ENCODE data around the gene TIPARP. TPM values are rescaled to one million over a fixed set of nuclear protein-coding genes. Genes with fewer than 3 reads are reported as not detected.

TIPARP gene
- total RNA-seq, 4 donors from 2014 or later: 39.7 to 90.8 (median 52.2) TPM

DNA sequence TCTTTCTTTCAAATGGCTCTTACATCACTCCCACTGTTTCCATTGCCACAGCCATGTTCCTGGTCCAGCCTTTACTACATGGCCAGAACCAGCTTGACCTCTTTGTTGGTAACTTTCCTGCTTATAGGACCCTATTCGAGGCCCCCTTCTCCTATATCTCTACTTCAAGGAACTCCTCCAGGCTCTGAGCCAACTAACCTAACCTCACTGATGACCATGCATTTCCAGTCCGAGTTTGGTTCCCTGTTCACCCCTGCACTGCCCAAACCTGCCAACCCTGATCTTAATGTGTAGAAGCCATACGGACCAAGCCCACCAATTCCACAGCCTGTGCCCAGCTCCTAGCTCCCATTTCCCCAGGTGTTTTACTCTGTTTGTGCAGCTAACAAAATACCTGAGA is 38.4 kb upstream of the TIPARP start:
- TF ChIP-seq, protein P1, sequence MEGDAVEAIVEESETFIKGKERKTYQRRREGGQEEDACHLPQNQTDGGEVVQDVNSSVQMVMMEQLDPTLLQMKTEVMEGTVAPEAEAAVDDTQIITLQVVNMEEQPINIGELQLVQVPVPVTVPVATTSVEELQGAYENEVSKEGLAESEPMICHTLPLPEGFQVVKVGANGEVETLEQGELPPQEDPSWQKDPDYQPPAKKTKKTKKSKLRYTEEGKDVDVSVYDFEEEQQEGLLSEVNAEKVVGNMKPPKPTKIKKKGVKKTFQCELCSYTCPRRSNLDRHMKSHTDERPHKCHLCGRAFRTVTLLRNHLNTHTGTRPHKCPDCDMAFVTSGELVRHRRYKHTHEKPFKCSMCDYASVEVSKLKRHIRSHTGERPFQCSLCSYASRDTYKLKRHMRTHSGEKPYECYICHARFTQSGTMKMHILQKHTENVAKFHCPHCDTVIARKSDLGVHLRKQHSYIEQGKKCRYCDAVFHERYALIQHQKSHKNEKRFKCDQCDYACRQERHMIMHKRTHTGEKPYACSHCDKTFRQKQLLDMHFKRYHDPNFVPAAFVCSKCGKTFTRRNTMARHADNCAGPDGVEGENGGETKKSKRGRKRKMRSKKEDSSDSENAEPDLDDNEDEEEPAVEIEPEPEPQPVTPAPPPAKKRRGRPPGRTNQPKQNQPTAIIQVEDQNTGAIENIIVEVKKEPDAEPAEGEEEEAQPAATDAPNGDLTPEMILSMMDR (IDR thresholded peaks at IDR 0.05): no peak
- no peak for TF ChIP-seq POLR2A (IDR thresholded peaks at IDR 0.05)

DNA sequence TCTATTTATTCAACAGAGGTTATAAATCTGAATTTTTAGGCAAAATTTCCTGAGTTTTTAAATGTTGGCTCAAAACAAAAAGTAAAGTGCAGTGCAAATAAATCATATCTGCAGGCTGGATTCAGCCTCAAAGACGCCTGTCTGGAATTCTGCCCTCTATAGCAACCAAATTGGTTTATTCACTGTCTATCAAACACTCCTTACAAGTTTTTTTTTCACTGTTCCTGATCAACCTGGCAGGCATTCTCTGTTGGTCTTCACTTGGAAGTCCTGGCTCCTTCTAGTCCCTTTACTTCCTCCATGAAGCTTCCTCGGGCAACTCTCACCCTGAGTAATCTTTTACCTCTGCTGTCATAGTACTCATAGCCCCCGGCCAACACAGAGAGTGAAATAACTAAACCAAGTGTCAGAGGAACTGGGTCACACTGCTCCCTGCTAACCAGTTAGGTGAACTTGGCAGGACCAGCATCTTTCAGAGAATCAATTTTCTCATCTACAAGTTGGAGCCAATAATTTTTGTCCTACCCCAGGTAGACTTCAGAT is 36.8 kb upstream of the TIPARP start:
- TF ChIP-seq, protein P1 (IDR thresholded peaks at IDR 0.05): no peak
- no peak for TF ChIP-seq POLR2A (IDR thresholded peaks at IDR 0.05)
- no peaks in the 10 kb centered on the region for H3K9me3 ChIP-seq
- no peaks in the 10 kb centered on the region for H3K27me3 ChIP-seq
- H3K36me3 ChIP-seq: no peaks in the 10 kb centered on the region
- no peak for DNase-seq
- no peaks in the 10 kb centered on the region for H3K4me1 ChIP-seq
- no peak overlapping the region for H3K27ac ChIP-seq
- no peak overlapping the region for H3K4me3 ChIP-seq

More for the DNA sequence above, 38.4 kb upstream of the TIPARP start:
- no peaks in the 10 kb centered on the region for H3K9me3 ChIP-seq
- no peaks in the 10 kb centered on the region for H3K27me3 ChIP-seq
- H3K27ac ChIP-seq: no peak overlapping the region
- H3K36me3 ChIP-seq: no peaks in the 10 kb centered on the region
- H3K4me1 ChIP-seq: no peaks in the 10 kb centered on the region
- no peak overlapping the region for H3K4me3 ChIP-seq
- DNase-seq: no peak

DNA sequence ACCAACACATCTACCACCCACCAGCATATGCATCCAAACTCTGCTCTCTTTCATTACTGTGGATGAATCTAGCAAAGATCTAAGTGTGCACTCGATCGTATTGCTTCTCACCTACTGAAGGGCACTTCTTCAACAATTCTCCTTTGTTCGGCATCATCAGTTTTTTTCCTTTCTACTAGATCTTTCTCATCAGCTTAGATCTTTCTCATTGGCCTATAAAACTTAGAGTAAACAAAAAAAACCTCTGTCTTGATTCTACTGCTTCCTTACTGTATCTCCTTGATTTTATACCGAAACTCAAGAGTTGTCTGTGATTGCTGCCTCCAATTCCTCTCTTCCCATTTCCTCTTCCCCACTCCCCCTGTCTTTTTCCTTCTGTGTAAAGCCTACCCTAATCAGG is 36.1 kb upstream of the TIPARP start:
- no peak for DNase-seq
- H3K27ac ChIP-seq: no peak overlapping the region
- H3K4me1 ChIP-seq: no peaks in the 10 kb centered on the region
- H3K9me3 ChIP-seq: no peaks in the 10 kb centered on the region
- no peaks in the 10 kb centered on the region for H3K36me3 ChIP-seq
- no peaks in the 10 kb centered on the region for H3K27me3 ChIP-seq
- H3K4me3 ChIP-seq: no peak overlapping the region
- TF ChIP-seq, protein P1 (IDR thresholded peaks at IDR 0.05): no peak
- TF ChIP-seq POLR2A (IDR thresholded peaks at IDR 0.05): no peak

DNA sequence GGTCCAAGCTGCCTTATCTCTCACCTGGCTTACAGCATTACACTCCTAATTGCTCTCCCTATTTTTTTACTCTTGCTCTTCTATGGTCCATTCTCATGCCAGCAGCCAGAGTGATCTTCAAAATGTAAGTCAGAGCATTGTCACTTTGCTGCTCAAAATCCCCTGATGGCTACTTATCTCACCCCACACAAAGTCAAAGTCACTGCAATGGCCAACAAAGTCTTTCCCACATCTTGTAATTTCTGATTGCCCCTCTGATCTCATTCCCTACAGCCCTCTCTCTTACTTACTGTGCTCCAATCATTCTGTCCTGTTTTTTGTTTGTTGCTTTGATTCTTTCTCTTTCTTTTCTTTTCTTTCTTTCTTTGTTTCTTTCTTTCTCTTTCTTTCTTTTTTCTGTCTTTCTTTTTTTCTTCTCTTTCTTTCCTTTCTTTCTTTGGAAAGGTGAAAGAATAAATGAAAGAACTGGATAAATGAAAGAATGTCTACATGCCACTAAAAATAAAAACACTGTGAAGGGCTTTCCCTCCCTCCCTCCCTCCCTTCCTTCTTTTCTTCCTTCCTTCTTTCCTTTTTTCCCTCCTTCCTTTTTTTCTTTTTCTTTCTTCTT is 34.9 kb upstream of the TIPARP start:
- Histone ChIP-seq H3K27ac (no peak overlapping the region), H3K4me1 (peaks cover 0 to 5% (median 0%) of the 10 kb centered on the region in 4 donors), H3K4me3 (no peak overlapping the region), H3K27me3 (no peaks in the 10 kb centered on the region), H3K9me3 (no peaks in the 10 kb centered on the region), H3K36me3 (no peaks in the 10 kb centered on the region)
- TF ChIP-seq, protein P1 (IDR thresholded peaks at IDR 0.05): no peak
- no peak for TF ChIP-seq POLR2A (IDR thresholded peaks at IDR 0.05)
- DNase-seq: no peak

DNA sequence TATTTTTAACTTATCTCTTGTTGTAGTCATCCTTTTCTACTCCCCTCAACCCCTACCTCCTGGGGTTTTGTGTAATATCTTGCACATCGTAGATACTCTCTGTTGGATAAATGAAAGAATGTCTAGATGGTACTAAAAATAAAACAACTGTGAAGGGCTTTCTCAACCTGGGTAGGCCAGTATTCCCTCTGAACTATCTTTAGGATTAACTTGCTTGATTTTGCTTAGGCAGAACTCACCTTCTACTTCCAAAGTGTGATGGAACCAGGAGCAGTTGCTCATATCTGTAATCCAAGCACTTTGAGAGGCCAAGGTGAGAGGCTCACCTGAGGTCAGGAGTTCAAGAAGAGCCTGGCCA is 32.8 kb upstream of the TIPARP start:
- Histone ChIP-seq H3K36me3 (no peaks in the 10 kb centered on the region), H3K27ac (no peak overlapping the region), H3K9me3 (no peaks in the 10 kb centered on the region), H3K27me3 (no peaks in the 10 kb centered on the region), H3K4me3 (no peak overlapping the region), H3K4me1 (peaks cover 0 to 5% (median 0%) of the 10 kb centered on the region in 4 donors)
- TF ChIP-seq, protein P1 (IDR thresholded peaks at IDR 0.05): no peak
- TF ChIP-seq POLR2A (IDR thresholded peaks at IDR 0.05): no peak
- DNase-seq: no peak
